Tibial nerve (tissue), 4 donors: Measurements from ENCODE around the gene AFAP1. TPM values are rescaled to one million over a fixed set of nuclear protein-coding genes. Genes with fewer than 3 reads are reported as not detected.

Experiments
- DNase-seq, 2 donors: peaks; one replicate each; pipeline ENCODE4 v3.0.0-alpha.2; 2019; ENCODE audit warnings: low spot score in 2 of 2
- H3K27ac ChIP-seq, 4 donors: fragments of 200-600 bp; sonication (generic) in 3 of 4; one replicate each; pipeline ENCODE4 v1.5.1; 2017 to 2019; ENCODE audit warnings: mild to moderate bottlenecking in 1 of 4
- H3K27me3 ChIP-seq, 2 donors: fragments of 200-600 bp; sonication (generic) in 1 of 2; one replicate each; pipeline versions ENCODE4 v1.5.1 to v1.6.0; 2017 to 2019
- H3K36me3 ChIP-seq, 3 donors: fragments of 200-600 bp; sonication (generic); one replicate each; pipeline ENCODE4 v1.5.1; 2018 to 2019
- H3K4me1 ChIP-seq, 4 donors: fragments of 200-600 bp; sonication (generic) in 3 of 4; one replicate each; pipeline ENCODE4 v1.5.1; 2017 to 2019
- H3K4me3 ChIP-seq, 4 donors: fragments of 200-600 bp; sonication (generic) in 3 of 4; one replicate each; pipeline ENCODE4 v1.5.1; 2017 to 2019; ENCODE audit warnings: mild to moderate bottlenecking in 1 of 4, moderate library complexity in 1 of 4
- H3K9me3 ChIP-seq, 4 donors: fragments of 200-600 bp; sonication (generic) in 3 of 4; one replicate each; pipeline ENCODE4 v1.5.1; 2017 to 2019
- CTCF ChIP-seq, 5 experiments: fragments of 200-600 bp in 3 of 5; fragments of 450-650 bp in 2 of 5; sonication (generic) in 3 of 5; IDR thresholded peaks; one replicate each; pipeline ENCODE4 v1.5.1; 2016 to 2019; ENCODE audit warnings: antibody characterized with exemption in 5 of 5, mild to moderate bottlenecking in 3 of 5, moderate library complexity in 2 of 5
- EP300 ChIP-seq, 2 donors: sonication (generic); formaldehyde crosslinking; IDR thresholded peaks; one replicate each; pipeline ENCODE4 v1.6.1; 2017; ENCODE audit warnings: antibody characterized with exemption in 2 of 2, mild to moderate bottlenecking in 1 of 2
- POLR2A ChIP-seq, 2 donors: fragments of 450-650 bp; IDR thresholded peaks; one replicate each; pipeline ENCODE4 v1.6.1; 2017; ENCODE audit warnings: antibody characterized with exemption in 2 of 2, mild to moderate bottlenecking in 2 of 2, moderate library complexity in 2 of 2
- WGBS, 2 donors: methylation state at CpG; one replicate each; pipeline ENCODE4 v1.1.5; 2018; 5-methylcytosine and 5-hydroxymethylcytosine counted together
- total RNA-seq, 4 donors: library from RNA; depleted of rRNA; stranded (reverse); fragments of >200 nt; gene quantifications; one replicate each; pipeline ENCODE4 v1.1.0, GENCODE V29; 2016

The AFAP1 gene
- total RNA-seq, 4 donors from 2014 or later = 23.2 to 34.9 (median 32.1) TPM

GRCh38 chr4:7793186-7793585 is 146.5 kb downstream of the AFAP1 start:
- Histone ChIP-seq H3K4me3 (no peak overlapping the region), H3K9me3 (no peaks in the 10 kb centered on the region), H3K27me3 (no peaks in the 10 kb centered on the region), H3K4me1 (peaks cover 0 to 15% (median 4%) of the 10 kb centered on the region in 4 donors), H3K36me3 (peaks cover 0 to 25% (median 0%) of the 10 kb centered on the region in 3 donors), H3K27ac (no peak overlapping the region)
- TF ChIP-seq EP300 (IDR thresholded peaks at IDR 0.05) (no peak), CTCF (IDR thresholded peaks at IDR 0.05) (no peak)
- 71 to 80% methylated on average over 10 of the region's 10 CpGs for WGBS, 2 donors
- DNase-seq = no peak

- no peak for DNase-seq
- Histone ChIP-seq H3K9me3 (no peaks in the 10 kb centered on the region), H3K4me1 (peaks cover 0 to 15% (median 4%) of the 10 kb centered on the region in 4 donors), H3K27ac (peak overlapping the region in 1 of 4 donors; percentile 8), H3K27me3 (no peaks in the 10 kb centered on the region), H3K4me3 (no peak overlapping the region), H3K36me3 (peaks cover 0 to 20% (median 0%) of the 10 kb centered on the region in 3 donors)
- 43 to 46% methylated on average over 8 of the region's 8 CpGs for WGBS, 2 donors
- TF ChIP-seq POLR2A (IDR thresholded peaks at IDR 0.05) = no peak
- TF ChIP-seq EP300 (IDR thresholded peaks at IDR 0.05) = no peak
- no peak for TF ChIP-seq CTCF (IDR thresholded peaks at IDR 0.05)
Observed at GRCh38 chr4:7792616-7793015, 147.0 kb downstream of the AFAP1 start.

- 40 to 53% methylated on average over 2 of the region's 2 CpGs for WGBS, 2 donors
- Histone ChIP-seq H3K36me3 (peaks cover 0 to 23% (median 0%) of the 10 kb centered on the region in 3 donors), H3K27ac (no peak overlapping the region), H3K9me3 (no peaks in the 10 kb centered on the region), H3K4me1 (peaks cover 0 to 15% (median 4%) of the 10 kb centered on the region in 4 donors), H3K4me3 (no peak overlapping the region), H3K27me3 (no peaks in the 10 kb centered on the region)
- TF ChIP-seq POLR2A (IDR thresholded peaks at IDR 0.05) = no peak
- no peak for TF ChIP-seq CTCF (IDR thresholded peaks at IDR 0.05)
- TF ChIP-seq EP300 (IDR thresholded peaks at IDR 0.05) = no peak
- no peak for DNase-seq
Observed at GRCh38 chr4:7790999-7791398, 148.7 kb downstream of the AFAP1 start.

- WGBS, 2 donors = 38 to 46% methylated on average over 2 of the region's 2 CpGs
- Histone ChIP-seq H3K9me3 (no peaks in the 10 kb centered on the region), H3K27ac (no peak overlapping the region), H3K4me1 (peaks cover 0 to 15% (median 4%) of the 10 kb centered on the region in 4 donors), H3K27me3 (no peaks in the 10 kb centered on the region), H3K4me3 (no peak overlapping the region), H3K36me3 (peaks cover 0 to 33% (median 0%) of the 10 kb centered on the region in 3 donors)
- no peak for DNase-seq
- no peak for TF ChIP-seq CTCF (IDR thresholded peaks at IDR 0.05)
Observed at GRCh38 chr4:7790023-7790422, 149.6 kb downstream of the AFAP1 start.

- no peaks in the 10 kb centered on the region for H3K9me3 ChIP-seq
- H3K27me3 ChIP-seq = no peaks in the 10 kb centered on the region
- H3K4me3 ChIP-seq = no peak overlapping the region
- peak overlapping the region in 1 of 4 donors; percentile 57 for H3K27ac ChIP-seq
- H3K4me1 ChIP-seq = peaks cover 0 to 15% (median 4%) of the 10 kb centered on the region in 4 donors
- peak in 1 of 2 donors; percentile 68 for DNase-seq
- TF ChIP-seq POLR2A (IDR thresholded peaks at IDR 0.05) = no peak
- peak; percentile 20 to 74 for TF ChIP-seq EP300 (IDR thresholded peaks at IDR 0.05)
- peaks cover 0 to 42% (median 0%) of the 10 kb centered on the region in 3 donors for H3K36me3 ChIP-seq
- WGBS, 2 donors = 73 to 75% methylated on average over 12 of the region's 13 CpGs
Observed at GRCh38 chr4:7788694-7789425, 150.8 kb downstream of the AFAP1 start.
